K562 (cell line): ENCODE data around the gene MALAT1. TPM values are rescaled to one million over a fixed set of nuclear protein-coding genes. Genes with fewer than 3 reads are reported as not detected.

Source experiments
- CEBPG ChIP-seq, 3 experiments: fragments of 200-800 bp in 1 of 3; sonication (Bioruptor generic) in 1 of 3; sonication (generic) in 1 of 3; formaldehyde crosslinking in 1 of 3; IDR thresholded peaks in 2 of 3; conservative IDR thresholded peaks in 1 of 3; 2 replicates each; pipeline versions ENCODE4 v1.6.1 to v1.8.0; 2016 to 2022; ENCODE audit warnings: missing compliant biosample characterization in 2 of 3, missing genetic modification characterization in 2 of 3, mild to moderate bottlenecking in 1 of 3, missing genetic modification reagents in 1 of 3
- CHD1 ChIP-seq: fragments of 200-600 bp; sonication (generic); IDR thresholded peaks from one replicate; pipeline ENCODE4 v1.6.1; 2012; ENCODE audit warnings: mild to moderate bottlenecking, moderate library complexity, low read length, inconsistent platforms
- CTCF ChIP-seq, 3 experiments: IDR thresholded peaks in 2 of 3; conservative IDR thresholded peaks in 1 of 3; 2 replicates each; pipeline ENCODE4 v1.5.1; 2011 to 2012; ENCODE audit warnings: low read length in 3 of 3, mild to moderate bottlenecking in 3 of 3, control low read depth in 2 of 3, improper control_type of control experiment in 1 of 3, inconsistent platforms in 1 of 3, low read depth in 1 of 3, mixed read lengths in 1 of 3, moderate library complexity in 1 of 3; ENCODE audit not compliant: insufficient read depth in 2 of 3
- DEAF1 ChIP-seq: fragments of 450-650 bp; formaldehyde crosslinking; IDR thresholded peaks from 2 replicates; pipeline ENCODE4 v1.4.0; 2020; ENCODE audit warnings: mild to moderate bottlenecking, moderate library complexity
- EP300 ChIP-seq: IDR thresholded peaks from 2 replicates; pipeline ENCODE4 v1.6.1; 2012; ENCODE audit warnings: low read length, improper control_type of control experiment
- HEY1 ChIP-seq: fragments of 250-450 bp; sonication (Bioruptor Pico); IDR thresholded peaks from 2 replicates; pipeline ENCODE4 v1.5.0; 2020; ENCODE audit warnings: mild to moderate bottlenecking, moderate library complexity, borderline replicate concordance
- LEF1 ChIP-seq: fragments of 450-650 bp; IDR thresholded peaks from 2 replicates; pipeline ENCODE4 v1.6.1; 2016; ENCODE audit warnings: mild to moderate bottlenecking
- MECOM ChIP-seq: fragments of 250-450 bp; sonication (Bioruptor Pico); IDR thresholded peaks from 2 replicates; pipeline ENCODE4 v1.8.0; 2022; ENCODE audit warnings: inconsistent platforms
- MLLT1 ChIP-seq, 2 experiments: fragments of 450-650 bp; IDR thresholded peaks; 2 replicates each; pipeline ENCODE4 v1.6.1; 2016
- NCOA1 ChIP-seq: fragments of 450-650 bp; IDR thresholded peaks from 2 replicates; pipeline ENCODE4 v1.6.1; 2016; ENCODE audit warnings: low read depth
- NFRKB ChIP-seq: fragments of 450-650 bp; IDR thresholded peaks from 2 replicates; pipeline ENCODE4 v1.6.1; 2016; ENCODE audit warnings: low read depth
- PCBP1 ChIP-seq: fragments of 200-400 bp; formaldehyde crosslinking; IDR thresholded peaks from 2 replicates; pipeline ENCODE4 v1.6.1; 2018; ENCODE audit warnings: mild to moderate bottlenecking, low read depth, low read length; ENCODE audit not compliant: poor library complexity, severe bottlenecking
- PHF8 ChIP-seq: fragments of 200-600 bp; sonication (generic); IDR thresholded peaks from 2 replicates; pipeline ENCODE4 v1.6.1; 2012; ENCODE audit warnings: mixed run types, mild to moderate bottlenecking, inconsistent platforms, low read length, moderate library complexity, borderline replicate concordance
- SMAD3 ChIP-seq: fragments of 450-650 bp; formaldehyde crosslinking; conservative IDR thresholded peaks from 2 replicates; pipeline ENCODE4 v1.4.0; 2020; ENCODE audit warnings: mild to moderate bottlenecking
- SMARCA5 ChIP-seq: fragments of 450-650 bp; IDR thresholded peaks from 2 replicates; pipeline ENCODE4 v1.6.1; 2016
- SOX6 ChIP-seq: fragments of 450-650 bp; IDR thresholded peaks from 2 replicates; pipeline ENCODE4 v1.6.1; 2014; ENCODE audit warnings: mild to moderate bottlenecking
- TOE1 ChIP-seq, 2 experiments: fragments of 450-650 bp in 1 of 2; sonication (generic) in 1 of 2; formaldehyde crosslinking in 1 of 2; IDR thresholded peaks; 2 replicates each; pipeline versions ENCODE4 v1.7.1 to v1.8.0; 2016 to 2022; ENCODE audit warnings: borderline replicate concordance in 2 of 2, mild to moderate bottlenecking in 2 of 2, antibody characterized with exemption in 1 of 2, inconsistent platforms in 1 of 2, low read depth in 1 of 2, missing genetic modification reagents in 1 of 2, moderate library complexity in 1 of 2
- U2AF2 ChIP-seq: fragments of 200-400 bp; formaldehyde crosslinking; optimal IDR thresholded peaks from 2 replicates; pipeline ENCODE3; 2017; ENCODE audit warnings: low read depth, mild to moderate bottlenecking, low read length
- VEZF1 ChIP-seq: fragments of 200-800 bp; sonication (Bioruptor generic); IDR thresholded peaks from 2 replicates; pipeline ENCODE4 v1.6.1; 2017; ENCODE audit warnings: missing genetic modification characterization, missing compliant biosample characterization
- ZNF165 ChIP-seq: fragments of 250-450 bp; sonication (Bioruptor Pico); IDR thresholded peaks from 2 replicates; pipeline ENCODE4 v1.4.0; 2020; ENCODE audit warnings: borderline replicate concordance
- ZNF174 ChIP-seq: fragments of 250-450 bp; sonication (Bioruptor Pico); IDR thresholded peaks from 2 replicates; pipeline ENCODE4 v1.4.0; 2020; ENCODE audit warnings: mild to moderate bottlenecking
- ZNF3 ChIP-seq: fragments of 250-450 bp; sonication (Bioruptor Pico); IDR thresholded peaks from 2 replicates; pipeline ENCODE4 v1.5.0; 2021; ENCODE audit warnings: mild to moderate bottlenecking, moderate library complexity
- ZNF347 ChIP-seq: fragments of 450-650 bp; formaldehyde crosslinking; IDR thresholded peaks from 2 replicates; pipeline ENCODE4 v1.4.0; 2020; ENCODE audit warnings: low read depth, mild to moderate bottlenecking, moderate library complexity
- ZNF561 ChIP-seq: fragments of 450-650 bp; formaldehyde crosslinking; conservative IDR thresholded peaks from 2 replicates; pipeline ENCODE4 v1.4.0; 2020; ENCODE audit warnings: mild to moderate bottlenecking, moderate library complexity
- polyA plus RNA-seq, 8 experiments: library from polyadenylated mRNA; depleted of rRNA in 4 of 8; stranded (reverse) in 5 of 8; unstranded in 3 of 8; fragments of >200 nt; fragmentation: Nextera tagmentation in 2 of 8; fragmentation: Illumina TruSeq in 1 of 8; extraction: Ambion mirVana in 2 of 8; extraction: Trizol in 1 of 8; gene quantifications; 2 replicates each; pipeline versions ENCODE4 v1.2.1 to v1.2.3, GENCODE V29; 2011 to 2014; ENCODE audit warnings: inconsistent platforms in 1 of 8, missing spikeins in 1 of 8
- total RNA-seq, 7 experiments: library from RNA; depleted of rRNA in 6 of 7; stranded (reverse); fragments of >200 nt in 6 of 7; fragmentation: Illumina TruSeq in 2 of 7; extraction: Trizol in 2 of 7; gene quantifications; 2 replicates each; pipeline versions ENCODE4 v1.2.1 to v1.2.3, GENCODE V29; 2011 to 2021; ENCODE audit warnings: low replicate concordance in 1 of 7

The MALAT1 gene
- total and polyA plus RNA-seq, 9 of the 15 experiments (the other 6 are each of a cell fraction or from before 2014, with no cell fraction given), result 363 to 8,715 (median 2,351) TPM

GRCh38 chr11:65498727-65498976 lies 193 bp upstream of the MALAT1 start (continued):
- TF ChIP-seq CEBPG (CRISPR knock-in tag; IDR thresholded peaks at IDR 0.05) (peak; percentile 1; the same call in 1 of the 2 replicates), CEBPG (tag; conservative IDR thresholded peaks at IDR 0.05 in 1 of 2, IDR thresholded peaks at IDR 0.05 in 1 of 2) (peak; percentile 64 to 86; a peak in 3 of 4 replicates), NCOA1 (no peak), ZNF3 (CRISPR knock-in tag) (no peak), MLLT1 (IDR thresholded peaks at IDR 0.05) (no peak), SMARCA5 (no peak), SOX6 (no peak), MECOM (CRISPR knock-in tag) (no peak), ZNF174 (CRISPR knock-in tag) (no peak), PHF8 (no peak), ZNF347 (CRISPR knock-in tag) (no peak), EP300 (no peak), NFRKB (peak; percentile 100), VEZF1 (no peak), TOE1 (IDR thresholded peaks at IDR 0.05; ENCODE audit: borderline replicate concordance) (no peak), TOE1 (CRISPR knock-in tag; IDR thresholded peaks at IDR 0.05; ENCODE audit: borderline replicate concordance, low read depth) (no peak), SMAD3 (CRISPR knock-in tag) (no peak), LEF1 (0 out of 2 replicates have a peak, but pooled peaks have one; percentile 64), ZNF165 (CRISPR knock-in tag) (no peak), DEAF1 (CRISPR knock-in tag) (no peak), PCBP1 (no peak), ZNF561 (no peak), CHD1 (no peak), U2AF2 (no peak), CTCF (IDR thresholded peaks at IDR 0.05 in 2 of 3, conservative IDR thresholded peaks at IDR 0.05 in 1 of 3; ENCODE audit: insufficient read depth in 2 of 3, low read depth in 1 of 3, low read length in 3 of 3) (no peak), HEY1 (CRISPR knock-in tag) (no peak)
